Lower leg skin (tissue), 3 donors: ENCODE results near the gene STH.

Source experiments
- CTCF ChIP-seq, 3 donors: fragments of 450-650 bp; IDR thresholded peaks; one replicate each; pipeline ENCODE4 v1.5.1; 2016; ENCODE audit warnings: antibody characterized with exemption in 3 of 3, mild to moderate bottlenecking in 3 of 3, moderate library complexity in 2 of 3
- POLR2A ChIP-seq, 2 donors: fragments of 450-650 bp; IDR thresholded peaks; one replicate each; pipeline ENCODE4 v1.6.1; 2016 to 2017; ENCODE audit warnings: antibody characterized with exemption in 2 of 2, mild to moderate bottlenecking in 1 of 2, moderate library complexity in 1 of 2

GRCh38 chr17:46002311-46002972 lies 3.4 kb downstream of the STH start:
- TF ChIP-seq CTCF (IDR thresholded peaks at IDR 0.05) (peak in 1 of 3 donors; percentile 91), POLR2A (IDR thresholded peaks at IDR 0.05) (no peak)
